NCI-H82 treated with DMSO at 0.1 percent for 48 hours (cell line): ENCODE data around the gene PFN1.
"Not testable (repeated sequence)": the region's sequence is repeated elsewhere in the genome, so short reads cannot be mapped to it uniquely, and the experiment has no call there.

Experiments
- DNase-seq: peaks from one replicate; lab custom pipeline; 2025; ENCODE audit not compliant: unreplicated experiment; lab: John Stamatoyannopoulos, UW

PFN1 gene

DNA sequence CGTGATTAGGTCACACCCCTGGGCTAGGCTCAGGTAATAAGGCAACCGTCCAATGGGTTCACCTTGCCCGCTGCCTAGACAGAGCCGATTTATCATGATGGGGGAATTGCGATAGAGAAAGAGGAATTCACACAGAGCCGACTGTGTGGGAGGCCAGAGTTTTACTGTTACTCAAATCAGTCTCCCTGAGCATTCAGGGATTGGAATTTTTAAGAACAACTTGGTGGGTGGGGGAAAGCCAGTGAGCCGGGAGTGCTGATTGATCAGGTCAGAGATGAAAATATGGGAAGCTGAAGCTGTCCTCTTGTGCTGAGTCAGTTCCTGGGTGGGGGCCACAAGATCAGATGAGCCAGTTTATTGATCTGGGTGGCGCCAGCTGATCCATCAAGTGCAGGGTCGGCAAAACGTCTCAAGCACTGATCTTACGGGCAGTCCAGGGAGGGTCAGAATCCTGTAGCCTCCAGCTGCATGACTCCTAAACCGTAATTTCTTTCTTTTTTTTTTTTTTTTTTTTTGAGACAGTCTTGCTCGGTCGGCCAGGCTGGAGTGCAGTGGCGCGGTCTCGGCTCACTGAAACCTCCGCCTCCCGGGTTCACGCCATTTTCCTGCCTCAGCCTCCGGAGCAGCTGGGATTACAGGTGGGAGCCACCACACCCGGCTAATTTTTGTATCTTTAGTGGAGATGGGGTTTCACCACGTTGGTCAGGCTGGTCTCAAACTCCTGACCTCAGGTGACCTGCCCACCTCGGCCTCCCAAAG is 21.6 kb downstream of the PFN1 start:
- not testable (repeated sequence) for DNase-seq

- no peak for DNase-seq
These were observed 27.0 kb downstream of the PFN1 start for GRCh38 chr17:4921320-4921719.

DNA sequence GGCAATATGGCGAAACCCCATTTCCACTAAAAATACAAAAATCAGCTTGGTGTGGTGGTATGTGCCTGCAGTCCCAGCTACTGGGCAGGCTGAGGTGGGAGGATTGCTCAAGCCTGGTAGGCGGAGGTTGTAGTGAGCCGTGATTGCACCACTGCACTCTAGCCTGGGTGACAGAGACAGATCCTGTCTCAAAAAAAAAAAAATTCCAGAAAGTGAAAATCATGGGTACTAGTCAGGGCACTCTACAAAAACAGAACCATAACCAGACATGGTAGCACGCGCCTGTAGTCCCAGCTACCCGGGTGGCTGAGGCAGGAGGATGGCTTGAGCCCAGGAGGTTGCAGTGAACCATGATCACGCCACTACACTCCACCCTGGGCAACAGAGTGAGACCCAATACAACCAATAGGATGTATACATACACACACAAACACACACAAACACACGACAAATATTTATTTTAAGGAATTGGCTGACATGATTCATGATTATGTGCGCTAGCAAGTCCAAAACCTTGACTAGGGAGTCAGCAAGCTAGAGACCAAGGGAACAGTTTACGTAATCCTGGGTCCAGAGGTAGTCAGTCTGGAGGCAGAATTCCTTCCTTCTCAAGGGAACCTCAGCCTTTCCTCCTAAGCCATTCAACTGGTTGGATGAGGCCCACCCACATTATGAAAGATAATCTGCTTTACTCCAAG is 27.8 kb downstream of the PFN1 start:
- no peak for DNase-seq

DNA sequence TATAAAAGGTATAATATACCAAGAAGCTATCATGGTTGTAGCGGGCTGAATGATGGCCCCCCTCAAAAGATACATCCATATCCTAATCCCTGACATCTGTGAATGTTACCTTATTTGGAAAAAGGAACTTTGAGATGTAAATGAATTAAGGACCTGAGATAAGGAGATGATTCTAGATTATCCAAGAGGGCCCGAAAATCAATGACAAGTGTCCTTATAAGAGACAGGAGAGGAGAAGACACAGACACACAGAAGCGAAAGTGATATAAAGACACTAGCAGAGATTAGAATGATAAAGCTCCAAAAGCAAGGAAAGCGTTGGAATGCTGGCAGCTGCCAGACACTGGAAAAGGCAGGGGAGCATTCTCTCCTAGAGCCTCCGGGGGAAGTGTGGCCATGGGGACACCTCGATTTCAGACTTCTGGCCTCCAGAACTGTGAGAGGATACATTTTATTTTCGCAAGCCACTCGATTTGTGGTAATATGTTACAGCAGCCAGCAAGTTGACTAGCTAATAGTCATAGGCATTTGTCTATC is 28.8 kb downstream of the PFN1 start:
- DNase-seq = peak; percentile 19

DNA sequence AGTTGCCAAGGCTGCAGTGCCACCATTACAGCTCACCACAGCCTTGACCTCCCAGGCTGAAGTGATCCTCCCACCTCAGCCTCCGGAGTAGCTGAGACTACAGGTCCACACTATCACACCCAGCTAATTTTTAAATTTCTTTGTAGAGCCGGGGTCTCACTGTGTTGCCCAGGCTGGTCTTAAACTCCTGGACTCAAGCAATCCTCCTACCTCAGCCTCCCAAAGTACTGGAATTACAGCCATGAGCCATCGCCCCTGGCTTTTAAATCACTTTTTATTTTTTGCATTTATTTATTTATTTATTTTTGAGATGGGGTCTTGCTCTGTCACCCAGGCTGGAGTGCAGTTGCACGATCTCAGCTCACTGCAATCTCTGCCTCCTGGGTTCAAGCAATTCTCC is 33.8 kb downstream of the PFN1 start:
- DNase-seq = not testable (repeated sequence)

- no peak for DNase-seq
These were observed 34.3 kb downstream of the PFN1 start for GRCh38 chr17:4913994-4914393.

- DNase-seq = peak; percentile 65
These were observed 39.4 kb downstream of the PFN1 start for GRCh38 chr17:4908711-4909496.

GRCh38 chr17:4908301-4908700 is 40.0 kb downstream of the PFN1 start:
- DNase-seq = no peak

GRCh38 chr17:4906642-4907041 is 41.7 kb downstream of the PFN1 start:
- not testable (repeated sequence) for DNase-seq

GRCh38 chr17:4903051-4903818 is 45.1 kb downstream of the PFN1 start, which contains the start of gene CHRNE:
CHRNE (minus strand) TSS chr17:4903098; CDS start chr17:4903063, 35 bp downstream.
- peak; percentile 78 for DNase-seq

GRCh38 chr17:4902540-4902939 is 45.8 kb downstream of the PFN1 start:
- DNase-seq = peak; percentile 50

- DNase-seq = no peak
These were observed 46.5 kb downstream of the PFN1 start for GRCh38 chr17:4901648-4902344.

- no peak for DNase-seq
These were observed 47.2 kb downstream of the PFN1 start for GRCh38 chr17:4901108-4901647.

- DNase-seq = no peak
These were observed 47.9 kb downstream of the PFN1 start for GRCh38 chr17:4900231-4901107.

- DNase-seq = no peak
These were observed 48.7 kb downstream of the PFN1 start, which contains the start of gene C17orf107 for GRCh38 chr17:4899341-4900230. C17orf107 (plus strand) TSS chr17:4899536; CDS start chr17:4899763, 227 bp downstream.

GRCh38 chr17:4898927-4899326 is 49.4 kb downstream of the PFN1 start:
- DNase-seq = no peak

- DNase-seq = no peak
These were observed 50.0 kb downstream of the PFN1 start for GRCh38 chr17:4898351-4898750.

DNA sequence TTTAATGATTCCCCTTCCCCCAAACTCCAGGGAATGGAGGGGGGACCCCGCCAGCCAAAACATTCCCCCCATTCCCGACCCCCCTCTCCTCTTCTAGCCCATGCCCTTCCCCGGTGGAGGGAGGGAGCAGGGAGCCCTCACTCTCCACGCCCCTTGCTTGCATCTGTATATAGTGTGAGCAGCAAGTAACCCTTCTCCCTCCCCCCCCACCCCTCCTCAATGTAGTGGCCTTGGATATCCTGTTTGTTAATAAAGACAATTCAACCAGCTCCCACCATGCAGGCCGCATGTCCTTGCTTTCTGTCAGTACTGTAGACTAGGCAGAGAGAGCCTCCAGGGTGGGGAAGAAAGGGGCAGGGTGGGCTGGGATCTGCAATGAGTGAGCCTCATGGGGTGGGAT is 50.5 kb downstream of the PFN1 start:
- no peak for DNase-seq
